ENCODE results near the gene TAS2R4. TPM values are rescaled to one million over a fixed set of nuclear protein-coding genes. Genes with fewer than 3 reads are reported as not detected.
"Not testable (repeated sequence)": the region's sequence is repeated elsewhere in the genome, so short reads cannot be mapped to it uniquely, and the experiment has no call there.

The TAS2R4 gene
- total RNA-seq, 2 experiments from 2014 or later = 1.2 to 1.6 TPM

DNA sequence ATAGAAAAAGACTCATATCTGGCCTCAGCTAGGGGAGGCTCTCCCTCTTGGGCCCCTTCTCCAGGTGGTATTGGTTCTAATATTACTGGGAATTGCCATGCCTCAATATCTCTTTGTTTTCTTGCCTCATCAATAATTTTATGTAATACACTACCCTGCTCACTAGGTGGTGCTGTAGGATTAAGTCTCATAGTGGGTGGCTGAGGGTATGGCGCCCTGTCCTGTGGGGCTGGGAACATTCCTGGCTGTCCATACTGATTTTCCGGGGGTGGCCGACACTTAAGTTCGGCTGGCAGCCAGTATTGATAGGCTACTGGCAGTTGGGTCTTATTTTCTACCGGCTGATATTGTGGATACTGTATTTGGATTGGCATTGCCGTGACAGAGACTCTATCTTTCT is 21.5 kb upstream of the TAS2R4 start:
- no peaks in the 10 kb centered on the region; the same call in 1 of the 2 replicates for H4K20me1 ChIP-seq (ENCODE audit: insufficient read depth, low read length)
- intact Hi-C loops (cut with micrococcal nuclease; ENCODE audit: unreplicated experiment) = no loop called here
- POLR2A ChIA-PET = interaction anchor here (0.6 kb wide), 1 partner anchor 13 kb away, joined by 3 read pairs; no protein-coding TSS in a partner anchor

GRCh38 chr7:141763797-141764196 is 12.7 kb upstream of the TAS2R4 start, which contains the start of gene TAS2R3:
Gene TAS2R3 (plus strand): TSS chr7:141764097. CDS start chr7:141764159, 62 bp downstream.
- Histone ChIP-seq H3K4me3 (ENCODE audit: low read depth, low read length, poor library complexity, severe bottlenecking) (no peak within 1 kb of the TSS), H3K9me2 (ENCODE audit: insufficient read depth, low read length) (no peaks in the 10 kb centered on the region), H3K36me3 (ENCODE audit: insufficient read depth, low read length) (peaks cover 37% of the 10 kb centered on the region), H3K79me2 (ENCODE audit: insufficient read depth, low read depth, low read length) (no peaks in the 10 kb centered on the region), H3K27ac (ENCODE audit: low read depth, low read length, poor library complexity, severe bottlenecking) (no peak within 1 kb of the TSS), H4K20me1 (ENCODE audit: insufficient read depth, low read length) (no peaks in the 10 kb centered on the region), H3K4me1 (ENCODE audit: insufficient read depth, low read length, poor library complexity, severe bottlenecking) (no peaks in the 10 kb centered on the region), H3K4me2 (ENCODE audit: low read length) (no peak within 1 kb of the TSS), H2AFZ (ENCODE audit: low read length) (no peak within 1 kb of the TSS), H3K9me3 (ENCODE audit: low read length) (no peaks in the 10 kb centered on the region)
- TF ChIP-seq CTCF (conservative IDR thresholded peaks at IDR 0.05; ENCODE audit: low read length) = no peak
- TF ChIP-seq EZH2phosphoT487 (IDR thresholded peaks at IDR 0.05; ENCODE audit: borderline replicate concordance, low read depth, low read length) = no peak
- DNase-seq (ENCODE audit: low spot score) = no peak
- BruUV-seq (replicated peaks) = no TSS peak
- ChIA-PET POLR2A (interaction anchor here (0.8 to 1.1 kb wide), 2 partner anchors 15 to 22 kb away, joined by 3 read pairs; no protein-coding TSS in a partner anchor), CTCF (ENCODE audit: unreplicated experiment) (no interaction called here)
- intact Hi-C loops (cut with micrococcal nuclease; ENCODE audit: unreplicated experiment) = no loop called here

More for the DNA sequence above, 21.5 kb upstream of the TAS2R4 start:
- Histone ChIP-seq H3K79me2 (ENCODE audit: insufficient read depth, low read depth, low read length) (no peaks in the 10 kb centered on the region), H3K4me3 (ENCODE audit: low read depth, low read length, poor library complexity, severe bottlenecking) (no peak overlapping the region), H3K36me3 (ENCODE audit: insufficient read depth, low read length) (peaks cover 98% of the 10 kb centered on the region), H2AFZ (ENCODE audit: low read length) (no peak overlapping the region), H3K9me2 (ENCODE audit: insufficient read depth, low read length) (no peaks in the 10 kb centered on the region), H3K4me2 (ENCODE audit: low read length) (no peak overlapping the region), H3K9me3 (ENCODE audit: low read length) (peaks cover 26% of the 10 kb centered on the region), H3K27ac (ENCODE audit: low read depth, low read length, poor library complexity, severe bottlenecking) (no peak overlapping the region), H3K4me1 (ENCODE audit: insufficient read depth, low read length, poor library complexity, severe bottlenecking) (no peaks in the 10 kb centered on the region)
- no peak for TF ChIP-seq EZH2phosphoT487 (IDR thresholded peaks at IDR 0.05; ENCODE audit: borderline replicate concordance, low read depth, low read length)
- TF ChIP-seq CTCF (conservative IDR thresholded peaks at IDR 0.05; ENCODE audit: low read length) = peak; percentile 71
- no TSS peak for BruUV-seq (replicated peaks)
- CTCF ChIA-PET (ENCODE audit: unreplicated experiment) = no interaction called here
- peak; percentile 42 for DNase-seq (ENCODE audit: low spot score)

DNA sequence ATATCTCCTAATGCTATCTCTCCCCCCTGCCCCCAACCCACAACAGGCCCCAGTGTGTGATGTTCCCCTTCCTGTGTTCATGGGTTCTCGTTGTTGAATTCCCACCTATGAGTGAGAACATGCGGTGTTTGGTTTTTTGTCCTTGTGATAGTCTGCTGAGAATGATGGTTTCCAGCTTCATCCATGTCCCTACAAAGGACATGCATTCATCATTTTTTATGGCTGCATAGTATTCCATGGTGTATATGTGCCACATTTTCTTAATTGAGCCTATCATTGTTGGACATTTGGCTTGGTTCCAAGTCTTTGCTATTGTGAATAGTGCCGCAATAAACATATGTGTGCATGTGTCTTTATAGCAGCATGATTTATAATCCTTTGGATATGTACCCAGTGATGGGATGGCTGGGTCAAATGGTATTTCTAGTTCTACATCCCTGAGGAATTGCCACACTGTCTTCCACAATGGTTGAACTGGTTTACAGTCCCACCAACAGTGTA is 6.3 kb upstream of the TAS2R4 start:
- BruUV-seq (replicated peaks); H3K79me2 ChIP-seq (ENCODE audit: insufficient read depth, low read depth, low read length); H2AFZ ChIP-seq (ENCODE audit: low read length); H4K20me1 ChIP-seq (ENCODE audit: insufficient read depth, low read length); H3K36me3 ChIP-seq (ENCODE audit: insufficient read depth, low read length); DNase-seq (ENCODE audit: low spot score); intact Hi-C loops (cut with micrococcal nuclease; ENCODE audit: unreplicated experiment); CTCF ChIA-PET (ENCODE audit: unreplicated experiment); H3K4me2 ChIP-seq (ENCODE audit: low read length); H3K4me1 ChIP-seq (ENCODE audit: insufficient read depth, low read length, poor library complexity, severe bottlenecking); H3K9me2 ChIP-seq (ENCODE audit: insufficient read depth, low read length); H3K9me3 ChIP-seq (ENCODE audit: low read length); H3K27ac ChIP-seq (ENCODE audit: low read depth, low read length, poor library complexity, severe bottlenecking); H3K4me3 ChIP-seq (ENCODE audit: low read depth, low read length, poor library complexity, severe bottlenecking): not testable (repeated sequence)
- POLR2A ChIA-PET = interaction anchor here (0.7 to 1.3 kb wide), 3 partner anchors 9 to 13 kb away, joined by 3 to 4 read pairs (median 3); no protein-coding TSS in a partner anchor
